ENCODE results near the gene CCDC141. TPM values are rescaled to one million over a fixed set of nuclear protein-coding genes. Genes with fewer than 3 reads are reported as not detected.

Gene CCDC141
- total RNA-seq, 1 experiment from 2014 or later: 0.30 TPM

DNA sequence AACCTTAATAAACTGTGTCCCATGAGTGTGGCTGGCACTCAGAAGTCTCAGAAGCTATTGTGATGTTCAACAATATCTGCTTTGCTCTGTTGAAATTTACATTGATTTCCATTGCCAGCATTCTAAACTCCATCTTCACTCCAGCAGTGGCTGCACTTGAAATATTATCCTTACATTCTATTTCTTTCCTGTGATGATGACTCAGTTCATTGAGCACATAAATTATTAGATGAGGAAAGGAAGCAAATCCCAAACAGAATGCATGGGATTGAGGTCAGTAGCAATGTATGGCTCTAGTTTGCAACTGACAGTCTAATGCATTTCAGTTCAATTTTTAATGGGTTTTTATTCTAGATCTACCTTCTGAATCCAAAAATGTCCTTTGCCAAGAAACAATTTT is 150.3 kb downstream of the CCDC141 start (continued):
- TF ChIP-seq, protein P1, sequence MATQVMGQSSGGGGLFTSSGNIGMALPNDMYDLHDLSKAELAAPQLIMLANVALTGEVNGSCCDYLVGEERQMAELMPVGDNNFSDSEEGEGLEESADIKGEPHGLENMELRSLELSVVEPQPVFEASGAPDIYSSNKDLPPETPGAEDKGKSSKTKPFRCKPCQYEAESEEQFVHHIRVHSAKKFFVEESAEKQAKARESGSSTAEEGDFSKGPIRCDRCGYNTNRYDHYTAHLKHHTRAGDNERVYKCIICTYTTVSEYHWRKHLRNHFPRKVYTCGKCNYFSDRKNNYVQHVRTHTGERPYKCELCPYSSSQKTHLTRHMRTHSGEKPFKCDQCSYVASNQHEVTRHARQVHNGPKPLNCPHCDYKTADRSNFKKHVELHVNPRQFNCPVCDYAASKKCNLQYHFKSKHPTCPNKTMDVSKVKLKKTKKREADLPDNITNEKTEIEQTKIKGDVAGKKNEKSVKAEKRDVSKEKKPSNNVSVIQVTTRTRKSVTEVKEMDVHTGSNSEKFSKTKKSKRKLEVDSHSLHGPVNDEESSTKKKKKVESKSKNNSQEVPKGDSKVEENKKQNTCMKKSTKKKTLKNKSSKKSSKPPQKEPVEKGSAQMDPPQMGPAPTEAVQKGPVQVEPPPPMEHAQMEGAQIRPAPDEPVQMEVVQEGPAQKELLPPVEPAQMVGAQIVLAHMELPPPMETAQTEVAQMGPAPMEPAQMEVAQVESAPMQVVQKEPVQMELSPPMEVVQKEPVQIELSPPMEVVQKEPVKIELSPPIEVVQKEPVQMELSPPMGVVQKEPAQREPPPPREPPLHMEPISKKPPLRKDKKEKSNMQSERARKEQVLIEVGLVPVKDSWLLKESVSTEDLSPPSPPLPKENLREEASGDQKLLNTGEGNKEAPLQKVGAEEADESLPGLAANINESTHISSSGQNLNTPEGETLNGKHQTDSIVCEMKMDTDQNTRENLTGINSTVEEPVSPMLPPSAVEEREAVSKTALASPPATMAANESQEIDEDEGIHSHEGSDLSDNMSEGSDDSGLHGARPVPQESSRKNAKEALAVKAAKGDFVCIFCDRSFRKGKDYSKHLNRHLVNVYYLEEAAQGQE (IDR thresholded peaks at IDR 0.05; ENCODE audit: low read depth): no peak
- TF ChIP-seq SP1 (IDR thresholded peaks at IDR 0.05; ENCODE audit: low read depth): no peak
- no peak for TF ChIP-seq POLR2AphosphoS5 (IDR thresholded peaks at IDR 0.05; ENCODE audit: low read depth, low read length)
- no peak for TF ChIP-seq EGR1 (IDR thresholded peaks at IDR 0.05; ENCODE audit: low read depth)
- TF ChIP-seq FOSL1 (IDR thresholded peaks at IDR 0.05; ENCODE audit: low read depth): no peak
- no peak for TF ChIP-seq EZH2phosphoT487 (IDR thresholded peaks at IDR 0.05; ENCODE audit: borderline replicate concordance)

DNA sequence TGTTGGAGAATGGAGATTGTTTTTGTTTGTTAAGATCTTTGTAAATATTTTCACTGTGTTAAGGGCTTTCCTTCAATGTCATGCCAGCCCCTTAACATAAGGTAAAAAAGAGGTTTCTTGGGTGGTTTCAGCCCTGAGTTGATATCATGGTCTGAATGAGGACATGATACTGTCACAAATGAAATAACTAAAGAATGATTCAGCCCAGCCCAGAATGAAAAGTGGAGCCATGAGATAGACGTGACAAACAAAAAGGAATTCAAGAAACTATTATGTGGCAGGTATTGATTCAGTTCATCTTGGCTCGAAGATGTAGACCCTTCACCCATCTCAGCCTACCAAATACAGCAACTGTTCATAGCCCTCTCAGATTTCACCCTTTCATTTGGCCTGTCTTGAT is 154.1 kb downstream of the CCDC141 start:
- ChIA-PET RAD21 (ENCODE audit: low non-redundant PET in 1 of 2, low total read pairs in 2 of 2, uncharacterized antibody in 2 of 2, unreplicated experiment in 2 of 2) (no interaction called here), POLR2A (no interaction called here)
- intact Hi-C loops (cut with micrococcal nuclease): no loop called here
- TF ChIP-seq EGR1 (IDR thresholded peaks at IDR 0.05; ENCODE audit: low read depth) (no peak), POLR2AphosphoS5 (IDR thresholded peaks at IDR 0.05; ENCODE audit: low read depth, low read length) (no peak), CBX3 (IDR thresholded peaks at IDR 0.05; ENCODE audit: low read depth) (no peak), JUND (IDR thresholded peaks at IDR 0.05) (no peak), ZFX (IDR thresholded peaks at IDR 0.05) (no peak), POLR2A (IDR thresholded peaks at IDR 0.05; ENCODE audit: borderline replicate concordance, extremely low read depth, insufficient read depth, insufficient read length) (no peak), ELF1 (IDR thresholded peaks at IDR 0.05; ENCODE audit: borderline replicate concordance, low read depth) (no peak), TCF7L2 (IDR thresholded peaks at IDR 0.05; ENCODE audit: borderline replicate concordance, extremely low read depth, insufficient read depth, insufficient read length) (no peak), SRF (IDR thresholded peaks at IDR 0.05; ENCODE audit: low read depth) (no peak), SP1 (IDR thresholded peaks at IDR 0.05; ENCODE audit: low read depth) (no peak)
- TF ChIP-seq, protein P1 (IDR thresholded peaks at IDR 0.05; ENCODE audit: low read depth): no peak
- TF ChIP-seq, protein P2, sequence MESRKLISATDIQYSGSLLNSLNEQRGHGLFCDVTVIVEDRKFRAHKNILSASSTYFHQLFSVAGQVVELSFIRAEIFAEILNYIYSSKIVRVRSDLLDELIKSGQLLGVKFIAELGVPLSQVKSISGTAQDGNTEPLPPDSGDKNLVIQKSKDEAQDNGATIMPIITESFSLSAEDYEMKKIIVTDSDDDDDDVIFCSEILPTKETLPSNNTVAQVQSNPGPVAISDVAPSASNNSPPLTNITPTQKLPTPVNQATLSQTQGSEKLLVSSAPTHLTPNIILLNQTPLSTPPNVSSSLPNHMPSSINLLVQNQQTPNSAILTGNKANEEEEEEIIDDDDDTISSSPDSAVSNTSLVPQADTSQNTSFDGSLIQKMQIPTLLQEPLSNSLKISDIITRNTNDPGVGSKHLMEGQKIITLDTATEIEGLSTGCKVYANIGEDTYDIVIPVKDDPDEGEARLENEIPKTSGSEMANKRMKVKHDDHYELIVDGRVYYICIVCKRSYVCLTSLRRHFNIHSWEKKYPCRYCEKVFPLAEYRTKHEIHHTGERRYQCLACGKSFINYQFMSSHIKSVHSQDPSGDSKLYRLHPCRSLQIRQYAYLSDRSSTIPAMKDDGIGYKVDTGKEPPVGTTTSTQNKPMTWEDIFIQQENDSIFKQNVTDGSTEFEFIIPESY (IDR thresholded peaks at IDR 0.05; ENCODE audit: extremely low read depth, insufficient replicate concordance, low read length): no peak
- TF ChIP-seq, protein P3, sequence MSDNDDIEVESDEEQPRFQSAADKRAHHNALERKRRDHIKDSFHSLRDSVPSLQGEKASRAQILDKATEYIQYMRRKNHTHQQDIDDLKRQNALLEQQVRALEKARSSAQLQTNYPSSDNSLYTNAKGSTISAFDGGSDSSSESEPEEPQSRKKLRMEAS (IDR thresholded peaks at IDR 0.05): no peak

More for the DNA sequence above, 154.1 kb downstream of the CCDC141 start:
- Histone ChIP-seq H3K27ac (ENCODE audit: low read depth, low read length) (no peak overlapping the region), H3K9ac (ENCODE audit: low read length) (no peak overlapping the region), H3K4me1 (ENCODE audit: control insufficient read depth in 1 of 2, insufficient read depth in 2 of 2, low read length in 2 of 2) (no peaks in the 10 kb centered on the region), H3K27me3 (ENCODE audit: insufficient read depth, low read length) (no peaks in the 10 kb centered on the region), H3K79me2 (ENCODE audit: insufficient read depth, low read length) (no peaks in the 10 kb centered on the region), H4K20me1 (ENCODE audit: insufficient read depth) (no peaks in the 10 kb centered on the region), H3K36me3 (ENCODE audit: control insufficient read depth in 1 of 2, insufficient read depth in 2 of 2, low read length in 2 of 2) (no peaks in the 10 kb centered on the region), H3K4me3 (replicated peaks in 1 of 2; ENCODE audit: low read depth in 1 of 2, low read length in 2 of 2) (no peak overlapping the region), H3K9me3 (ENCODE audit: control insufficient read depth in 1 of 2, insufficient read depth in 1 of 2, low read depth in 1 of 2, low read length in 2 of 2) (no peaks in the 10 kb centered on the region), H3K9me2 (ENCODE audit: insufficient read depth) (no peaks in the 10 kb centered on the region), H3K4me2 (ENCODE audit: low read length) (no peak overlapping the region), H2AFZ (ENCODE audit: low read depth, low read length, poor library complexity, severe bottlenecking) (no peak overlapping the region)
- DNase-seq (ENCODE audit: low read depth, low spot score) (no peak), ATAC-seq (no peak)
- CTCF ChIA-PET: no interaction called here
- no TSS peak for BruUV-seq (replicated peaks)

Data from HCT116 (cell line).